ENCODE measurements around the gene MAGEE2.
"Not testable (repeated sequence)": the region's sequence is repeated elsewhere in the genome, so short reads cannot be mapped to it uniquely, and the experiment has no call there.

The MAGEE2 gene, protein sequence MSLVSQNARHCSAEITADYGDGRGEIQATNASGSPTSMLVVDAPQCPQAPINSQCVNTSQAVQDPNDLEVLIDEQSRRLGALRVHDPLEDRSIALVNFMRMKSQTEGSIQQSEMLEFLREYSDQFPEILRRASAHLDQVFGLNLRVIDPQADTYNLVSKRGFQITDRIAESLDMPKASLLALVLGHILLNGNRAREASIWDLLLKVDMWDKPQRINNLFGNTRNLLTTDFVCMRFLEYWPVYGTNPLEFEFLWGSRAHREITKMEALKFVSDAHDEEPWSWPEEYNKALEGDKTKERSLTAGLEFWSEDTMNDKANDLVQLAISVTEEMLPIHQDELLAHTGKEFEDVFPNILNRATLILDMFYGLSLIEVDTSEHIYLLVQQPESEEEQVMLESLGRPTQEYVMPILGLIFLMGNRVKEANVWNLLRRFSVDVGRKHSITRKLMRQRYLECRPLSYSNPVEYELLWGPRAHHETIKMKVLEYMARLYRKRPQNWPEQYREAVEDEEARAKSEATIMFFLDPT

DNA sequence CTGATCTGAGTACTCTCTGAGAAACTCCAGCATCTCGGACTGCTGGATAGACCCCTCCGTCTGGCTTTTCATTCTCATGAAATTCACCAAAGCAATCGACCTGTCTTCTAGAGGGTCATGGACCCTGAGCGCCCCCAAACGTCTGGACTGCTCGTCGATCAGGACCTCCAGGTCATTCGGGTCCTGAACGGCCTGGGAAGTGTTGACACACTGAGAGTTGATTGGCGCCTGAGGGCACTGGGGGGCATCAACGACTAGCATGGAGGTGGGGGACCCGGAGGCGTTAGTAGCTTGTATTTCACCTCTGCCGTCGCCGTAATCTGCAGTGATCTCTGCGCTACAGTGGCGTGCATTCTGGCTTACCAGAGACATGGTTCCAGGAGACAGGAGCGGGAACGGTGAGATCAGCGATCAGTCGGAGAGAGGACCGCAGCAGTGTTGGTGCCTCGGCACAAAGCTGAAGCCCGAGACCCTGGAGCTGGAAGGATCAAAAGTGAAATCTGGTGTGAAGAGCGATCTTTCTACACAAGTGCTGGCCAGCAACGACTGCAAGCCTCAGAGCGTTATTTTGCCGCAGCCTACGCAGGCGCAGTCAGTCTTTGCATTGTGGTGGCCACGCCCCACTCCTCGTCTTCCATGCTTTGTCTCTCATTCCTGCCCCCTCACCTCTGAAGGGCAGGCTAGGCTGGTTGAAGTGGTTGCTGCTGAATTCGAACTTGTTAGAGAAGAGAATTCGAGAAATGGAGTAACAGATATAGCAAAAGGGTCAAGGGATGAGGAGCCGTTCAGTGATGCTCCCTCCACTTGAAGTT, at the start of gene MAGEE2:
Gene MAGEE2 (minus strand): TSS at position 575 of the 812 bp plus-strand sequence. CDS start 203 bp downstream, at position 372.
- Histone ChIP-seq H3K9ac (ENCODE audit: low read length in 5 of 5) (peak within 1 kb of the TSS in 1 of 5 donors; percentile 44), H3K27ac (ENCODE audit: low read depth, low read length) (no peak within 1 kb of the TSS), H3K9me3 (ENCODE audit: control insufficient read depth in 5 of 5, low read length in 5 of 5) (peaks cover 0 to 4% (median 2%) of the 10 kb centered on the region in 5 donors), H3K4me1 (ENCODE audit: control insufficient read depth in 5 of 5, insufficient read depth in 5 of 5, low read length in 5 of 5) (peaks cover 0 to 5% (median 0%) of the 10 kb centered on the region in 5 donors), H3K27me3 (ENCODE audit: control insufficient read depth in 5 of 5, insufficient read depth in 4 of 5, low read length in 5 of 5) (peaks cover 4 to 15% (median 10%) of the 10 kb centered on the region in 5 donors), H3K4me3 (ENCODE audit: low read depth in 1 of 5, low read length in 5 of 5) (peak within 1 kb of the TSS; percentile 13 to 71 (median 59)), H3K36me3 (ENCODE audit: control insufficient read depth in 5 of 5, insufficient read depth in 5 of 5, low read length in 5 of 5) (no peaks in the 10 kb centered on the region)

- peaks cover 0 to 5% (median 0%) of the 10 kb centered on the region in 5 donors for H3K4me1 ChIP-seq (ENCODE audit: control insufficient read depth in 5 of 5, insufficient read depth in 5 of 5, low read length in 5 of 5)
- no peak overlapping the region for H3K27ac ChIP-seq (ENCODE audit: low read depth, low read length)
- H3K9ac ChIP-seq (ENCODE audit: low read length in 5 of 5): no peak overlapping the region
- H3K27me3 ChIP-seq (ENCODE audit: control insufficient read depth in 5 of 5, insufficient read depth in 4 of 5, low read length in 5 of 5): peaks cover 4 to 15% (median 10%) of the 10 kb centered on the region in 5 donors
- H3K4me3 ChIP-seq (ENCODE audit: low read depth in 1 of 5, low read length in 5 of 5): no peak overlapping the region
- no peaks in the 10 kb centered on the region for H3K36me3 ChIP-seq (ENCODE audit: control insufficient read depth in 5 of 5, insufficient read depth in 5 of 5, low read length in 5 of 5)
- H3K9me3 ChIP-seq (ENCODE audit: control insufficient read depth in 5 of 5, low read length in 5 of 5): peaks cover 0 to 4% (median 1%) of the 10 kb centered on the region in 5 donors
These were observed 1.2 kb upstream of the MAGEE2 start for GRCh38 chrX:75786290-75786689.

DNA sequence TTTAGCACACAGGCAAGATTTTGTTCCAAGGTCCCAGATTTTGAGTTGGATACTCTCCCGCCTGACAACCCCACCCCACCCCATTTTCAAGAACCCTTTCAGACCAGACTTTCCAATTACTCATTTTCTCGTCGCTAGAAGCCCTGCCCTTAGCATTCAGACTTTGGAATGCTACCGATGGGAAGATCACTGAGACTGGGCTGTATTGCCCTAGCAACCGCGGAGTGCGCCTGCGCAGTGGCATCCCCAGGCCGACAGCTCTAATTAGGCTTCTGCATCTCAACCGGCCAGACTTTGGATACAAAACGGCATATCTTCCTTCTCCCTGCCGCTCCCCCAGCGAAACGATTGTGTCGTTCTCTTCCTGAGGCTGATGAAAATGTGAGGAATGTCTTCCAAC, 3.4 kb downstream of the MAGEE2 start:
- H3K9ac ChIP-seq (ENCODE audit: low read length in 5 of 5): no peak overlapping the region
- no peak overlapping the region for H3K27ac ChIP-seq (ENCODE audit: low read depth, low read length)
- peaks cover 0 to 5% (median 0%) of the 10 kb centered on the region in 5 donors for H3K4me1 ChIP-seq (ENCODE audit: control insufficient read depth in 5 of 5, insufficient read depth in 5 of 5, low read length in 5 of 5)
- peaks cover 7 to 18% (median 13%) of the 10 kb centered on the region in 5 donors for H3K27me3 ChIP-seq (ENCODE audit: control insufficient read depth in 5 of 5, insufficient read depth in 4 of 5, low read length in 5 of 5)
- no peak overlapping the region for H3K4me3 ChIP-seq (ENCODE audit: low read depth in 1 of 5, low read length in 5 of 5)
- peaks cover 0 to 2% (median 0%) of the 10 kb centered on the region in 5 donors for H3K9me3 ChIP-seq (ENCODE audit: control insufficient read depth in 5 of 5, low read length in 5 of 5)
- no peaks in the 10 kb centered on the region for H3K36me3 ChIP-seq (ENCODE audit: control insufficient read depth in 5 of 5, insufficient read depth in 5 of 5, low read length in 5 of 5)

GRCh38 chrX:75768063-75768462, 17.0 kb downstream of the MAGEE2 start:
- not testable (repeated sequence) for H3K9ac ChIP-seq (ENCODE audit: low read length in 5 of 5); H3K27ac ChIP-seq (ENCODE audit: low read depth, low read length); H3K4me3 ChIP-seq (ENCODE audit: low read depth in 1 of 5, low read length in 5 of 5); H3K4me1 ChIP-seq (ENCODE audit: control insufficient read depth in 5 of 5, insufficient read depth in 5 of 5, low read length in 5 of 5); H3K36me3 ChIP-seq (ENCODE audit: control insufficient read depth in 5 of 5, insufficient read depth in 5 of 5, low read length in 5 of 5); H3K27me3 ChIP-seq (ENCODE audit: control insufficient read depth in 5 of 5, insufficient read depth in 4 of 5, low read length in 5 of 5)
- peaks cover 0 to 10% (median 2%) of the 10 kb centered on the region in 5 donors for H3K9me3 ChIP-seq (ENCODE audit: control insufficient read depth in 5 of 5, low read length in 5 of 5)

- no peaks in the 10 kb centered on the region for H3K36me3 ChIP-seq (ENCODE audit: control insufficient read depth in 5 of 5, insufficient read depth in 5 of 5, low read length in 5 of 5)
- H3K9ac ChIP-seq (ENCODE audit: low read length in 5 of 5): no peak overlapping the region
- peaks cover 0 to 8% (median 3%) of the 10 kb centered on the region in 5 donors for H3K27me3 ChIP-seq (ENCODE audit: control insufficient read depth in 5 of 5, insufficient read depth in 4 of 5, low read length in 5 of 5)
- H3K4me1 ChIP-seq (ENCODE audit: control insufficient read depth in 5 of 5, insufficient read depth in 5 of 5, low read length in 5 of 5): peaks cover 0 to 8% (median 5%) of the 10 kb centered on the region in 5 donors
- peaks cover 2 to 9% (median 7%) of the 10 kb centered on the region in 5 donors for H3K9me3 ChIP-seq (ENCODE audit: control insufficient read depth in 5 of 5, low read length in 5 of 5)
- no peak overlapping the region for H3K4me3 ChIP-seq (ENCODE audit: low read depth in 1 of 5, low read length in 5 of 5)
- no peak overlapping the region for H3K27ac ChIP-seq (ENCODE audit: low read depth, low read length)
These were observed 36.6 kb downstream of the MAGEE2 start for GRCh38 chrX:75748431-75748830.

DNA sequence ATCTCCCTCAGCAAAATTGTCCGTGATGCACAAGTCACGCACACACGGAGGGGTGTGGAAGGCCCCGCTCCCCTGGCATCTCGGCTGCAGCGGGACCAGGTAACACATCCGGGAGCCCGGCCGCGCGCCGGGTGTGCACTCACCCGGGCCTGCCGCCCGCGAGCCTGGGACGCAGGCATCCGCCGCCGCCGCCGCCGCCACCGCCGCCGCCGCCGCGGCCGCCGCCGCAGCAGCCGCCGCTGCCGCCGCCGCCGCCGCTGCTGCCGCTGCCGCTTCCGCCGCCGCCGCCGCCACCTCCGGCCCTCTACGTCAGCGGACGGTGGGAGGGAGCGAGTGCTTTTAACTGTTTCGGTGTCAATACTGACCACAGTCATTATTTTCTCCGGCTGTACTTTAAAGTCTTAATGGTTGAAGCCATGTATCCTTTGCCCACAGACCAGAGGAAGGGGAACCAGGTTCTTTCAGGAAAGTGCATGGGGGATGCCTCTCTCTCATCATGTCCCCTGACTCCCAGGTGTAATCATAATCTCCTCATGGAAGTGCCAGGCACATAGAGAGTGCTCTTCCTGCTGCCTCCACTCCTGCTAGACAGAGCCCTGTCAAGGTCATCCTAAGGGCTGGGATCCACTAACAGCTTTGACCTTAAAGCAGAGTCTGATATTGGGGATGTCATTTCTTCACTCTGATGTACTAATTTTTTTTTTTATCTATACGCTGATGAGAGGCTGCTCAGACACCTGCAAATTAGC, 38.0 kb downstream of the MAGEE2 start:
- Histone ChIP-seq H3K36me3 (ENCODE audit: control insufficient read depth in 5 of 5, insufficient read depth in 5 of 5, low read length in 5 of 5) (no peaks in the 10 kb centered on the region), H3K27me3 (ENCODE audit: control insufficient read depth in 5 of 5, insufficient read depth in 4 of 5, low read length in 5 of 5) (peaks cover 0 to 3% (median 2%) of the 10 kb centered on the region in 5 donors), H3K4me1 (ENCODE audit: control insufficient read depth in 5 of 5, insufficient read depth in 5 of 5, low read length in 5 of 5) (peaks cover 0 to 8% (median 5%) of the 10 kb centered on the region in 5 donors), H3K9ac (ENCODE audit: low read length in 5 of 5) (peak overlapping the region in 2 of 5 donors; percentile 25 to 41), H3K27ac (ENCODE audit: low read depth, low read length) (no peak overlapping the region), H3K9me3 (ENCODE audit: control insufficient read depth in 5 of 5, low read length in 5 of 5) (peaks cover 0 to 18% (median 10%) of the 10 kb centered on the region in 5 donors), H3K4me3 (ENCODE audit: low read depth in 1 of 5, low read length in 5 of 5) (peak overlapping the region; percentile 66 to 72 (median 70))
